ENCODE results near the gene DCT. TPM values are rescaled to one million over a fixed set of nuclear protein-coding genes. Genes with fewer than 3 reads are reported as not detected.

Gene DCT
- total and polyA plus RNA-seq, 2 of the 8 experiments (the other 6 are each of a cell fraction or from before 2014, with no cell fraction given): 0.02 TPM; not detected in 1

- Histone ChIP-seq H3K79me2 (ENCODE audit: control insufficient read depth in 1 of 2, insufficient read depth in 2 of 2, low read length in 2 of 2) (no peaks in the 10 kb centered on the region), H2BK120ac (replicated peaks; ENCODE audit: low read depth, low read length) (no peak overlapping the region), H3K56ac (replicated peaks; ENCODE audit: insufficient read length, low read depth, low read length) (no peak overlapping the region), H3K14ac (ENCODE audit: insufficient read length) (no peak overlapping the region), H2BK15ac (ENCODE audit: low read length) (no peak overlapping the region), H2AK5ac (ENCODE audit: low read depth, low read length) (no peak overlapping the region), H3K9ac (replicated peaks in 1 of 4; ENCODE audit: extremely low read depth in 1 of 4, low read depth in 3 of 4, low read length in 3 of 4) (no peak overlapping the region), H4K20me1 (replicated peaks in 1 of 2; ENCODE audit: control insufficient read depth in 1 of 2, insufficient read depth in 2 of 2, low read length in 2 of 2) (no peaks in the 10 kb centered on the region), H3K27ac (ENCODE audit: low read depth, low read length) (no peak overlapping the region), H3K4me3 (ENCODE audit: extremely low read depth in 1 of 4, insufficient read depth in 2 of 4, low read depth in 3 of 4, low read length in 4 of 4) (no peak overlapping the region), H3K27me3 (replicated peaks in 1 of 4; ENCODE audit: control insufficient read depth in 3 of 4, extremely low read depth in 1 of 4, insufficient read depth in 3 of 4, low read length in 3 of 4) (no peaks in the 10 kb centered on the region; a peak in 1 of 7 replicates), H2BK12ac (ENCODE audit: low read depth, low read length) (no peak overlapping the region), H3K4me1 (replicated peaks in 1 of 4; ENCODE audit: control insufficient read depth in 3 of 4, insufficient read depth in 4 of 4, low read length in 3 of 4) (no peaks in the 10 kb centered on the region), H3K36me3 (ENCODE audit: control insufficient read depth in 2 of 4, insufficient read depth in 4 of 4, low read length in 3 of 4) (no peaks in the 10 kb centered on the region), H4K91ac (replicated peaks; ENCODE audit: insufficient read length, low read length) (no peak overlapping the region), H3K4me2 (ENCODE audit: insufficient read depth in 1 of 2, low read depth in 2 of 2, low read length in 2 of 2) (no peak overlapping the region), H3K79me1 (ENCODE audit: low read depth, low read length) (no peaks in the 10 kb centered on the region), H3K4ac (replicated peaks; ENCODE audit: insufficient read length, low read depth, low read length) (no peak overlapping the region), H4K5ac (ENCODE audit: insufficient read length, low read depth, low read length) (no peak overlapping the region), H4K8ac (ENCODE audit: extremely low read depth, insufficient read depth, low read length) (no peak overlapping the region), H3K9me3 (ENCODE audit: insufficient read depth in 2 of 2, low read depth in 1 of 2, low read length in 1 of 2) (no peaks in the 10 kb centered on the region), H2BK20ac (ENCODE audit: low read length) (no peak overlapping the region), H2BK5ac (ENCODE audit: low read depth, low read length) (no peak overlapping the region), H3K23me2 (ENCODE audit: low read depth, low read length) (no peaks in the 10 kb centered on the region), H3K18ac (ENCODE audit: extremely low read depth, low read length) (no peak overlapping the region), H2AFZ (ENCODE audit: low read length) (0 out of 2 replicates have a peak overlapping the region, but pooled peaks have one; percentile 14), H3K23ac (ENCODE audit: insufficient read length) (no peak overlapping the region)
- CTCF ChIA-PET (ENCODE audit: partially characterized antibody): interaction anchor here (0.7 to 3.8 kb wide), 5 partner anchors 8 to 235 kb away, joined by 4 to 17 read pairs (median 4); no protein-coding TSS in a partner anchor
- WGBS, 2 experiments (ENCODE audit: extremely low coverage in 1 of 2, insufficient coverage in 1 of 2, insufficient read length in 1 of 2, insufficient replicate concordance in 2 of 2, low coverage in 1 of 2, low lambda C conversion rate in 2 of 2, missing lambda C conversion rate in 1 of 2): 77% methylated on average over 5 of the region's 5 CpGs; no CpG with 5 or more reads in 1 of the 2 experiments
- TF ChIP-seq CEBPB (IDR thresholded peaks at IDR 0.05; ENCODE audit: low read depth, low read length) (no peak), RXRA (IDR thresholded peaks at IDR 0.05; ENCODE audit: insufficient read depth, low read depth, low read length) (no peak), EGR1 (IDR thresholded peaks at IDR 0.05; ENCODE audit: borderline replicate concordance, low read depth, low read length) (no peak), KDM4A (IDR thresholded peaks at IDR 0.05; ENCODE audit: low read depth, low read length, severe bottlenecking) (no peak), RBBP5 (IDR thresholded peaks at IDR 0.05; ENCODE audit: borderline replicate concordance, low read depth, low read length) (no peak)
- FAIRE-seq (no peak), DNase-seq (ENCODE audit: low read depth in 1 of 2, low spot score in 2 of 2) (no peak)
- POLR2A ChIA-PET (ENCODE audit: partially characterized antibody): no interaction called here
These were observed 52.0 kb downstream of the DCT start for GRCh38 chr13:94427313-94427953.

Measured in H1 (cell line).